ENCODE results near the gene UBR4.

DNA sequence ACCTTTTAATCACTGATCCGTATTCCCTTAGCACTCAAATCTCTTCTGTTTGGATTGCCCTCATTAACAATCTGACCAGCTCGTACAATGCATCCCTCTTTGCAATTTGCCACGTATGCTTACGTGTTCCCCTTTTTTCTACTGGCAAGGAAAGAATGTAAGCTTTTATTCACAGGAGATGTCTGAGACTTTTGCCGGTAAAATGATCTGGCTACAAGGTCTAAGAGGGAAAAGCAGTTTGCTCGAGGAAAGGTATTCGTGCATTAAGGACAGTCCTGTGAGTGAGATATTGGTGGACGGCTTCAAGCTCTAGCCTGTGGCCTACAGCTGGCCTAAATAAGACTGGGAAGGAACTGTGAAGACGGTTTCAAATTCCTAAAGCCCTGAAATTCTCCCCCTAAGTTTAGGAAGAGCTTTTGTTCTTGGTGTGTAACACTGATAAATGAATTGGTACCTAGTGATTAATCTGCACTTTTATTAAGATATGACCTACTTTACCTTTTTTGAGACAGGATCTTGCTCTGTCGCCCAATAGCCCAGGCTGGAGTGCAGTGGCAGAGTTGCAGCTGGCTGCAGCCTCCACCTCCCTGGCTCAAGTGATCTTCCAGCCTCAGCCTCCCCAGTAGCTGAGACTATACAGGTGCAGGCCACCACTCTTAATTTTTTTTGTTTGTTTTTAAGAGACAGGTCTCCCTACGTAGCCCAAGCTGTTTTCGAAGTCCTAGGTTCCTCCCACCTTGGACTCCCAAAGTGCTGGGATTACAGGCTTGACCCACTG is 895 bp upstream of the UBR4 start:
- TF ChIP-seq EZH2 (IDR thresholded peaks at IDR 0.05) (no peak), POLR2AphosphoS5 (IDR thresholded peaks at IDR 0.05; ENCODE audit: borderline replicate concordance, low read depth, low read length) (no peak)

Measured in SK-N-MC (cell line).